ENCODE measurements around the gene NAALADL2.
"Not testable (repeated sequence)": the region's sequence is repeated elsewhere in the genome, so short reads cannot be mapped to it uniquely, and the experiment has no call there.

The NAALADL2 gene

GRCh38 chr3:175601521-175601920, 742.4 kb downstream of the NAALADL2 start:
- DNase-seq (ENCODE audit: low read depth) = no peak
- no peak for TF ChIP-seq CTCF (conservative IDR thresholded peaks at IDR 0.05; ENCODE audit: low read depth, low read length)
- H3K4me3 ChIP-seq (ENCODE audit: low read length) = no peak overlapping the region

GRCh38 chr3:175605851-175606250, 746.7 kb downstream of the NAALADL2 start:
- TF ChIP-seq CTCF (conservative IDR thresholded peaks at IDR 0.05; ENCODE audit: low read depth, low read length) = no peak
- DNase-seq (ENCODE audit: low read depth) = no peak
- H3K4me3 ChIP-seq (ENCODE audit: low read length) = no peak overlapping the region

GRCh38 chr3:175606650-175607318, 747.6 kb downstream of the NAALADL2 start:
- DNase-seq (ENCODE audit: low read depth) = no peak
- no peak for TF ChIP-seq CTCF (conservative IDR thresholded peaks at IDR 0.05; ENCODE audit: low read depth, low read length)

GRCh38 chr3:175608356-175608755, 749.2 kb downstream of the NAALADL2 start:
- DNase-seq (ENCODE audit: low read depth) = no peak
- no peak overlapping the region for H3K4me3 ChIP-seq (ENCODE audit: low read length)
- TF ChIP-seq CTCF (conservative IDR thresholded peaks at IDR 0.05; ENCODE audit: low read depth, low read length) = no peak

More at GRCh38 chr3:175606650-175607318, 747.6 kb downstream of the NAALADL2 start:
- H3K4me3 ChIP-seq (ENCODE audit: low read length) = no peak overlapping the region

- no peak for DNase-seq (ENCODE audit: low read depth)
- H3K4me3 ChIP-seq (ENCODE audit: low read length) = no peak overlapping the region
- no peak for TF ChIP-seq CTCF (conservative IDR thresholded peaks at IDR 0.05; ENCODE audit: low read depth, low read length)
Observed at GRCh38 chr3:175608911-175609310, 749.8 kb downstream of the NAALADL2 start.

DNA sequence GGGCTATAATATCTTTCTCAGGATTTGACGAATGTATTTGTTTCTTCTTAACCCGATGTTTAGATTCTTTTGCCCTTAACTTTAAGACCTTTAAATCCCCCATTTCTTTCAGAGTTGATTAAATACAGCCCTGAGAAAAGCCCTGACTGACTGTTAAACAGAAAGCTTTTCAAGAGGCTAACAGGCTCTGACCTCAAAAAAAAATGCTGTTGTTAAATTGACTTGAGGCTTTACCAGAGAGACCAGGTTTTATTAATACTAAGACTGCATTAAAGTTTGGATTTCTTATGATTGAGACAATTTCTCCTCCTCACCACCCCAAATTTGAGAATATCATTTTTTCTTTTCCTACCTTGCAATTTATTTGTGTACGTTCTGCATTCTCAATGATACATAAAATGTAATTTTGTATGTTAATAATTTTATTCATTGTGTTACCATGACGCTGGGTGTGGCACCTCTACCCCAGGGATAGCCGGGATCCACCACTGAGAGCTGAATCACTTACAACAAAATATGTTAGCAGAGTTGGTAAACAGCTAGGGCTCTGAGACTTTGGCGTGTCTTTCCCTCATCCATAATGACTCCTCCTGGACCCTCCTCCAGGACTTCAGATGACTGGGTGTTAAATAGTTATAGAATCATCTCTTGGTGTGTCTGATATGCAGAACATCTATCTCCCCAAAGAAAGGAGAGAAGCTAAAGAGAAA, 753.5 kb downstream of the NAALADL2 start:
- no peak for TF ChIP-seq CTCF (conservative IDR thresholded peaks at IDR 0.05; ENCODE audit: low read depth, low read length)
- no peak overlapping the region for H3K4me3 ChIP-seq (ENCODE audit: low read length)
- DNase-seq (ENCODE audit: low read depth) = no peak

GRCh38 chr3:175614107-175614506, 755.0 kb downstream of the NAALADL2 start:
- DNase-seq (ENCODE audit: low read depth); H3K4me3 ChIP-seq (ENCODE audit: low read length): not testable (repeated sequence)

Measured in retinal pigment epithelial cell (primary cell).